Astrocyte (in vitro differentiated cells and primary cell): ENCODE data around the gene TNRC6C. TPM values are rescaled to one million over a fixed set of nuclear protein-coding genes. Genes with fewer than 3 reads are reported as not detected.

Experiments used
- DNase-seq: peaks from one replicate; pipeline ENCODE4 v3.0.0-alpha.2; 2010; ENCODE audit warnings: low read depth
- FAIRE-seq: peaks from 2 replicates; lab custom pipeline; 2011; peaks lifted over from hg19 to GRCh38; lab: Jason Lieb, UNC
- H2AFZ ChIP-seq: 2 replicates; pipeline ENCODE4 v1.6.0; 2012; ENCODE audit warnings: low read depth, low read length, inconsistent platforms
- H3K27ac ChIP-seq: 2 replicates; pipeline ENCODE4 v1.5.1; 2011; ENCODE audit warnings: low read depth, low read length, inconsistent platforms
- H3K27me3 ChIP-seq: 2 replicates; pipeline ENCODE4 v1.6.0; 2011; ENCODE audit warnings: low read length, inconsistent platforms; ENCODE audit not compliant: insufficient read depth
- H3K36me3 ChIP-seq: 2 replicates; pipeline ENCODE4 v1.5.1; 2011; ENCODE audit warnings: low read length, inconsistent platforms; ENCODE audit not compliant: insufficient read depth
- H3K4me1 ChIP-seq: 2 replicates; pipeline ENCODE4 v1.5.1; 2011; ENCODE audit warnings: low read length, inconsistent platforms; ENCODE audit not compliant: insufficient read depth
- H3K4me2 ChIP-seq: 2 replicates; pipeline ENCODE4 v1.6.0; 2012; ENCODE audit warnings: low read length, inconsistent platforms
- H3K4me3 ChIP-seq: 2 replicates; pipeline ENCODE4 v1.5.1; 2011; ENCODE audit warnings: low read depth, mild to moderate bottlenecking, low read length, inconsistent platforms; ENCODE audit not compliant: insufficient read depth
- H3K79me2 ChIP-seq: 2 replicates; pipeline ENCODE4 v1.6.0; 2012; ENCODE audit warnings: mild to moderate bottlenecking, low read length, inconsistent platforms; ENCODE audit not compliant: insufficient read depth
- H3K9ac ChIP-seq: 2 replicates; pipeline ENCODE4 v1.6.0; 2012; ENCODE audit warnings: mild to moderate bottlenecking, low read length, inconsistent platforms
- H3K9me3 ChIP-seq: 2 replicates; pipeline ENCODE4 v1.5.1; 2012; ENCODE audit warnings: low read depth, mild to moderate bottlenecking, low read length, inconsistent platforms; ENCODE audit not compliant: insufficient read depth
- H4K20me1 ChIP-seq: 2 replicates; pipeline ENCODE4 v1.6.0; 2012; ENCODE audit warnings: low read length, inconsistent platforms; ENCODE audit not compliant: insufficient read depth
- H3K27ac Mint-ChIP-seq: one replicate; pipeline ENCODE4 v1.8.0; 2021; ENCODE audit warnings: mild to moderate bottlenecking, mixed read lengths; ENCODE audit not compliant: unreplicated experiment
- H3K27me3 Mint-ChIP-seq: one replicate; pipeline ENCODE4 v1.8.0; 2021; ENCODE audit warnings: low read depth, mixed read lengths; ENCODE audit not compliant: unreplicated experiment
- H3K36me3 Mint-ChIP-seq: one replicate; pipeline ENCODE4 v1.8.0; 2021; ENCODE audit warnings: low read depth, mixed read lengths; ENCODE audit not compliant: unreplicated experiment
- H3K4me1 Mint-ChIP-seq: one replicate; pipeline ENCODE4 v1.8.0; 2021; ENCODE audit warnings: low read depth, mixed read lengths; ENCODE audit not compliant: unreplicated experiment
- H3K4me3 Mint-ChIP-seq: one replicate; pipeline ENCODE4 v1.8.0; 2021; ENCODE audit warnings: mild to moderate bottlenecking, moderate library complexity, mixed read lengths; ENCODE audit not compliant: unreplicated experiment
- H3K9me3 Mint-ChIP-seq: one replicate; pipeline ENCODE4 v1.8.0; 2021; ENCODE audit warnings: mild to moderate bottlenecking, mixed read lengths; ENCODE audit not compliant: unreplicated experiment
- EZH2 ChIP-seq: IDR thresholded peaks from 2 replicates; pipeline ENCODE4 v1.6.1; 2012; ENCODE audit warnings: mild to moderate bottlenecking, low read length, inconsistent platforms; ENCODE audit not compliant: insufficient read depth
- total RNA-seq: library from RNA; stranded (reverse); gene quantifications from 2 replicates; pipeline ENCODE4 v1.2.1, GENCODE V29; 2021
- TF ChIP-seq, protein P1 (sequence below): IDR thresholded peaks from 2 replicates; pipeline ENCODE4 v1.5.1; 2011; ENCODE audit warnings: low read depth, mild to moderate bottlenecking, inconsistent platforms, low read length, moderate library complexity; ENCODE audit not compliant: insufficient read depth

The TNRC6C gene
- total RNA-seq, 1 donor from 2014 or later = 7.3 TPM

GRCh38 chr17:78022425-78022824, 63.9 kb downstream of the TNRC6C start:
- no peak for DNase-seq
- no peaks in the 10 kb centered on the region for H3K27me3 ChIP-seq
- no peaks in the 10 kb centered on the region for H3K9me3 ChIP-seq
- H4K20me1 ChIP-seq = no peaks in the 10 kb centered on the region
- no peak for FAIRE-seq
- H2AFZ ChIP-seq = no peak overlapping the region
- no peak overlapping the region for H3K27ac Mint-ChIP-seq
- no peaks in the 10 kb centered on the region for H3K79me2 ChIP-seq
- H3K9ac ChIP-seq = no peak overlapping the region
- H3K27ac ChIP-seq = no peak overlapping the region
- peaks cover 10% of the 10 kb centered on the region for H3K4me1 Mint-ChIP-seq
- no peaks in the 10 kb centered on the region for H3K4me1 ChIP-seq
- H3K4me2 ChIP-seq = no peak overlapping the region
- peaks cover 2% of the 10 kb centered on the region for H3K27me3 Mint-ChIP-seq
- H3K36me3 Mint-ChIP-seq = peaks cover 1% of the 10 kb centered on the region
- H3K4me3 ChIP-seq = no peak overlapping the region
- H3K9me3 Mint-ChIP-seq = no peaks in the 10 kb centered on the region
- no peak overlapping the region for H3K4me3 Mint-ChIP-seq
- no peak for TF ChIP-seq EZH2
- TF ChIP-seq, protein P1, sequence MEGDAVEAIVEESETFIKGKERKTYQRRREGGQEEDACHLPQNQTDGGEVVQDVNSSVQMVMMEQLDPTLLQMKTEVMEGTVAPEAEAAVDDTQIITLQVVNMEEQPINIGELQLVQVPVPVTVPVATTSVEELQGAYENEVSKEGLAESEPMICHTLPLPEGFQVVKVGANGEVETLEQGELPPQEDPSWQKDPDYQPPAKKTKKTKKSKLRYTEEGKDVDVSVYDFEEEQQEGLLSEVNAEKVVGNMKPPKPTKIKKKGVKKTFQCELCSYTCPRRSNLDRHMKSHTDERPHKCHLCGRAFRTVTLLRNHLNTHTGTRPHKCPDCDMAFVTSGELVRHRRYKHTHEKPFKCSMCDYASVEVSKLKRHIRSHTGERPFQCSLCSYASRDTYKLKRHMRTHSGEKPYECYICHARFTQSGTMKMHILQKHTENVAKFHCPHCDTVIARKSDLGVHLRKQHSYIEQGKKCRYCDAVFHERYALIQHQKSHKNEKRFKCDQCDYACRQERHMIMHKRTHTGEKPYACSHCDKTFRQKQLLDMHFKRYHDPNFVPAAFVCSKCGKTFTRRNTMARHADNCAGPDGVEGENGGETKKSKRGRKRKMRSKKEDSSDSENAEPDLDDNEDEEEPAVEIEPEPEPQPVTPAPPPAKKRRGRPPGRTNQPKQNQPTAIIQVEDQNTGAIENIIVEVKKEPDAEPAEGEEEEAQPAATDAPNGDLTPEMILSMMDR = no peak
- H3K36me3 ChIP-seq = no peaks in the 10 kb centered on the region

- peaks cover 2% of the 10 kb centered on the region for H3K27me3 Mint-ChIP-seq
- H3K27me3 ChIP-seq = no peaks in the 10 kb centered on the region
- H4K20me1 ChIP-seq = no peaks in the 10 kb centered on the region
- H3K4me1 Mint-ChIP-seq = peaks cover 10% of the 10 kb centered on the region
- H3K27ac Mint-ChIP-seq = no peak overlapping the region
- no peaks in the 10 kb centered on the region for H3K4me1 ChIP-seq
- no peak for TF ChIP-seq EZH2
- TF ChIP-seq, protein P1 = no peak
- DNase-seq = no peak
- no peak overlapping the region for H3K4me3 ChIP-seq
- no peaks in the 10 kb centered on the region for H3K9me3 Mint-ChIP-seq
- FAIRE-seq = no peak
- H3K4me3 Mint-ChIP-seq = no peak overlapping the region
- H3K79me2 ChIP-seq = no peaks in the 10 kb centered on the region
- peaks cover 1% of the 10 kb centered on the region for H3K36me3 Mint-ChIP-seq
- H3K36me3 ChIP-seq = no peaks in the 10 kb centered on the region
- H3K27ac ChIP-seq = no peak overlapping the region
- H3K9me3 ChIP-seq = no peaks in the 10 kb centered on the region
- no peak overlapping the region for H2AFZ ChIP-seq
- no peak overlapping the region for H3K9ac ChIP-seq
- H3K4me2 ChIP-seq = no peak overlapping the region
Observed at GRCh38 chr17:78023042-78023441, 64.5 kb downstream of the TNRC6C start.

DNA sequence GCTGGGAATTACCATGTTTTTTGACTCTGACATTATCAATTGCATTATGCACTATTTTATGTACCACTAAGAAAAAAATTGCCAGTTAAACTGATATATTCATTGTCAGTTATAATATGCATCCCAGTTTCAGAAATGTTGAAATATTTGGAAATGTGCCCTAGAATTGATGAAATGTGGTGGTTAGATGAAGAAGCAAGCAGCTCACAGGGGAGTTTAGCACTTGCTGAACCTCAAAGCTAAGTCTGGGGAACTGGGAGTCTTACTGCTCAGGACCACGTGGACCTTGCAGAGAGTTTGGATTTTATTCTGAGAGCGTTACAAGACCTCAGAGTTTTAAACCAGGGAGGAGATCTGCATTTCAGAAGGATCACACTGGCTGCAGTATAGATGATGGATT, 67.9 kb downstream of the TNRC6C start:
- H2AFZ ChIP-seq = no peak overlapping the region
- no peaks in the 10 kb centered on the region for H4K20me1 ChIP-seq
- no peaks in the 10 kb centered on the region for H3K79me2 ChIP-seq
- no peaks in the 10 kb centered on the region for H3K4me1 ChIP-seq
- no peak overlapping the region for H3K27ac Mint-ChIP-seq
- H3K9me3 ChIP-seq = no peaks in the 10 kb centered on the region
- no peak overlapping the region for H3K9ac ChIP-seq
- no peak for TF ChIP-seq EZH2
- TF ChIP-seq, protein P1 = no peak
- H3K9me3 Mint-ChIP-seq = no peaks in the 10 kb centered on the region
- peaks cover 1% of the 10 kb centered on the region for H3K36me3 Mint-ChIP-seq
- no peaks in the 10 kb centered on the region for H3K36me3 ChIP-seq
- FAIRE-seq = no peak
- peaks cover 2% of the 10 kb centered on the region for H3K4me1 Mint-ChIP-seq
- H3K27ac ChIP-seq = no peak overlapping the region
- H3K4me2 ChIP-seq = no peak overlapping the region
- no peak overlapping the region for H3K4me3 Mint-ChIP-seq
- no peak for DNase-seq
- H3K27me3 Mint-ChIP-seq = peaks cover 2% of the 10 kb centered on the region
- no peaks in the 10 kb centered on the region for H3K27me3 ChIP-seq
- H3K4me3 ChIP-seq = no peak overlapping the region
